Transverse colon (tissue), 4 donors: ENCODE results near the gene NEK6.

Experiments
- EP300 ChIP-seq: sonication (generic); formaldehyde crosslinking; IDR thresholded peaks from one replicate; pipeline ENCODE4 v1.6.1; 2017; ENCODE audit warnings: antibody characterized with exemption, low read depth
- POLR2A ChIP-seq: fragments of 450-650 bp; IDR thresholded peaks from one replicate; pipeline ENCODE4 v1.6.1; 2016; ENCODE audit warnings: antibody characterized with exemption, mild to moderate bottlenecking, moderate library complexity
- POLR2AphosphoS5 ChIP-seq, 3 donors: sonication (generic); formaldehyde crosslinking; IDR thresholded peaks; one replicate each; pipeline ENCODE4 v1.6.1; 2016; ENCODE audit warnings: antibody characterized with exemption in 3 of 3
- TF ChIP-seq, protein P1 (sequence below), 5 experiments: fragments of 200-600 bp in 3 of 5; fragments of 450-650 bp in 2 of 5; sonication (generic) in 3 of 5; IDR thresholded peaks; 1 replicate in 2 of 5; 2 replicates in 3 of 5; pipeline ENCODE4 v1.5.1; 2016 to 2017; ENCODE audit warnings: antibody characterized with exemption in 5 of 5, inconsistent platforms in 3 of 5, mild to moderate bottlenecking in 2 of 5, moderate library complexity in 1 of 5

DNA sequence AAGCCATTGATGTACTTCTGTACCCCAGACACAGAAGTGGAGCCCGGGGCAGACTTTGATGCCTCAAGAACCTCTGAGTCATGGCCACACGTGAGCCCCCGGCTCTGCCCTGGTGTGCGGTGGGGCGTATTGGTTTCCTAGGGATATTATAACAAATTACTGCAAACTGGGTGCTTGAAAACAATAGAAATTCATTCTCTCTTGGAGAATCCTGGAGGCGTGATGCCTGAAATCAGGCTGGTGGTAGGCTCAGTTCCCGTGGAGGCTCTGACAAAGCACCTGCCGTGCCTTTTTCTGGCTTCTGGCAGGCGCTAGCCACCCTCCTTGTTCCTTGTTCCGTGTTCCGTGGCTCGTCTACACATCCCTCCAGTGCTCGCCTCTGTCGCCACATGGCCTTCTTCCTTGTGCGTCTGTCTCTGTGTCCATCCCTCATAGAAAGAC is 24.2 kb downstream of the NEK6 start:
- TF ChIP-seq, protein P1, sequence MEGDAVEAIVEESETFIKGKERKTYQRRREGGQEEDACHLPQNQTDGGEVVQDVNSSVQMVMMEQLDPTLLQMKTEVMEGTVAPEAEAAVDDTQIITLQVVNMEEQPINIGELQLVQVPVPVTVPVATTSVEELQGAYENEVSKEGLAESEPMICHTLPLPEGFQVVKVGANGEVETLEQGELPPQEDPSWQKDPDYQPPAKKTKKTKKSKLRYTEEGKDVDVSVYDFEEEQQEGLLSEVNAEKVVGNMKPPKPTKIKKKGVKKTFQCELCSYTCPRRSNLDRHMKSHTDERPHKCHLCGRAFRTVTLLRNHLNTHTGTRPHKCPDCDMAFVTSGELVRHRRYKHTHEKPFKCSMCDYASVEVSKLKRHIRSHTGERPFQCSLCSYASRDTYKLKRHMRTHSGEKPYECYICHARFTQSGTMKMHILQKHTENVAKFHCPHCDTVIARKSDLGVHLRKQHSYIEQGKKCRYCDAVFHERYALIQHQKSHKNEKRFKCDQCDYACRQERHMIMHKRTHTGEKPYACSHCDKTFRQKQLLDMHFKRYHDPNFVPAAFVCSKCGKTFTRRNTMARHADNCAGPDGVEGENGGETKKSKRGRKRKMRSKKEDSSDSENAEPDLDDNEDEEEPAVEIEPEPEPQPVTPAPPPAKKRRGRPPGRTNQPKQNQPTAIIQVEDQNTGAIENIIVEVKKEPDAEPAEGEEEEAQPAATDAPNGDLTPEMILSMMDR (IDR thresholded peaks at IDR 0.05), result no peak
- TF ChIP-seq POLR2A (no peak), POLR2AphosphoS5 (IDR thresholded peaks at IDR 0.05) (no peak), EP300 (no peak)
